DMS114 treated with DMSO at 0.1 percent for 48 hours (cell line): ENCODE measurements around the gene IHH.
A peak's percentile ranks its signal among the peaks of the same experiment; 100 is the strongest.

Experiments
- DNase-seq: peaks from one replicate; lab custom pipeline; 2025; ENCODE audit not compliant: unreplicated experiment; lab: John Stamatoyannopoulos, UW

Gene IHH

DNA sequence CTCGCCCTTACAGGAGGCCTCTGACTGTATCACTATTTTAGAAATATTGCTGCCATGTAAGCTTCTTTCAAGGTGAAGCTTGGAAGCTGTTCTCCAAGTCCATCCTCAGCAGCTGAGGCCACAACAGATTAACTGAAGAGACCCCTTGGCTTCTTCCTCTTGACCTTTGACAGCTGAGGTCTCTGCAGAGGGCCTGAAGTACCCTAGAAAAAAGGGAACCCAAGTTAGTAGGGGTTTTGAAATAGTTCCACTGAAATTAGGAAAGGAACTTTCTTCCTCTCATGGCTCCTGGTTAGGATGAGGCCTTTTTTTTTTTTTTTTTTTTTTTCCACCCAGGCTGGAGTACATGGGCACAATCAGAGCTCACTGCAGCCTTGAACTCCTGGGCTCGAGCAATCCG is 15.5 kb upstream of the IHH start:
- no peak for DNase-seq

GRCh38 chr2:219073413-219074129 is 12.8 kb upstream of the IHH start:
- DNase-seq: peak; percentile 7

DNA sequence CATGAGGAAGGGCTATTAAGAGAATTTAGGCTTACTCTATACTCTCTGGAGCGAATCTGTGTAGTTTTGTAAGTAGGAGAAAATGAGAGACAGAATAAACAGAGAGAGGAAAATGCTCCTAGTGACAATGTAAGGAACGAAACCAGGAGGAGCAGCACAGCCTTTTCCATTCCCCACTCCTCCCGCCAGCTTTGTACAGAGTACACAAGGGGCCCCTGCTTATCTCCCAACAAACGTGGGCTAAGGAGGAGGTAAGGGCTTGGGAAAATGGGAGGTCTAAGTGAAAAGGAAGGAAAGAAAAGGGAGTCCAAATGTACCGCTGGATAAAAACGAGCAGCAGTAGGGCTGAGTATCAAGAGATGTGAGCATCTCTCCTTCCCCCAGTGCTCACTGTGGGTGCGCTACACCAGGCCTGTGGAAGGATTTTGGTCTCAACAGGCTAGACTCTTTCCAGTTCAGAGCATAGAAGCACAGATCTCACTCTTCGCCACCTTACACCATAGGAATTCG is 12.1 kb upstream of the IHH start:
- no peak for DNase-seq

- DNase-seq: no peak
Measured at GRCh38 chr2:219071131-219071816, 10.6 kb upstream of the IHH start.

- DNase-seq: no peak
Measured at GRCh38 chr2:219065484-219065883, 4.8 kb upstream of the IHH start.

- no peak for DNase-seq
Measured at GRCh38 chr2:219062081-219062480, 1.4 kb upstream of the IHH start.

DNA sequence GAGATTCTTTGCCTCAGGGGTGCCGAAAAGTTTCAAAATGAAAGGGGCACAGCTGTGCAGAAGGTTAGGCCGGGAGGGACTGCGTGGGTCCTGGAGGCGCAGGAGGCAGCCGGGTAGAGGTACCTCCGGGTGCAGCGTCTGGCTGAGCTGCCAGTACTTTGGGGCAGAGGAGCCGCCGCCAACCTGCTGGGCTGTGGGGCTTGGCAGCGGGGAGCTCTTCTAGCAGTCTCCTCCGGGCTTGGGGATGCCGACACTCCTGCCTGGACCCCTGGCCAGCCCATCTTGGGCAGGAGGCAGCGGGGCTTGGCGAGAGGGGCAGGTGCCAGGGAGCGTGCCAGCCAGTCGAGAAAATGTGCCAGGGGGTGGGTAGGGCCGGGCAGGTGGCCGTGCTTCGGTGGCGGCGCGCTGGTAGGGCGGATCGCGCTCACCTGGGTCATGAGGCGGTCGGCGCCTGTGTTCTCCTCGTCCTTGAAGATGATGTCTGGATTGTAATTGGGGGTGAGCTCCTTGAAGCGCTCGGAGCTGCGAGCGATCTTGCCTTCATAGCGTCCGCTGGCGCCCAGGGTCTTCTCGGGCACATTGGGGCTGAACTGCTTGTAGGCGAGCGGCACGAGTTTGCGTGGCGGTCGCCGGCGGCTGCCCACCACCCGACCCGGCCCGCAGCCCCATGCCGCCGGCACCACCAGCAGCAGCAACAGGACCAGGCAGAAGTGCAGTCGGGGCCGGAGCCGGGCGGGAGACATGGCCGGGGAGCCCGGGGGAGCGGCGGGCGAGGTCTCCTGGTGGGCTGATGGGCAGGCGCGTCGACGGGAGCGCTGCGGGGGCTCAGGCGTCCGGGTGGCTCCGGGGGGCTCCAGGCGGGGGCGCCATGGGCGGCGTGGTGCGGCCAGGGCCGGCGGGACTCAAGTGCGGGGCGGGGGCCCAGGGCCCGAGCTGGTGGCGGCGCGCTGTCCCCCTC is 717 bp downstream of the IHH start:
- DNase-seq: no peak

GRCh38 chr2:219059375-219059724 is 1.4 kb downstream of the IHH start:
- no peak for DNase-seq

- DNase-seq: no peak
Measured at GRCh38 chr2:219058541-219059374, 2.0 kb downstream of the IHH start.

- no peak for DNase-seq
Measured at GRCh38 chr2:219057709-219058540, 2.8 kb downstream of the IHH start.

GRCh38 chr2:219056896-219057708 is 3.6 kb downstream of the IHH start:
- no peak for DNase-seq

DNA sequence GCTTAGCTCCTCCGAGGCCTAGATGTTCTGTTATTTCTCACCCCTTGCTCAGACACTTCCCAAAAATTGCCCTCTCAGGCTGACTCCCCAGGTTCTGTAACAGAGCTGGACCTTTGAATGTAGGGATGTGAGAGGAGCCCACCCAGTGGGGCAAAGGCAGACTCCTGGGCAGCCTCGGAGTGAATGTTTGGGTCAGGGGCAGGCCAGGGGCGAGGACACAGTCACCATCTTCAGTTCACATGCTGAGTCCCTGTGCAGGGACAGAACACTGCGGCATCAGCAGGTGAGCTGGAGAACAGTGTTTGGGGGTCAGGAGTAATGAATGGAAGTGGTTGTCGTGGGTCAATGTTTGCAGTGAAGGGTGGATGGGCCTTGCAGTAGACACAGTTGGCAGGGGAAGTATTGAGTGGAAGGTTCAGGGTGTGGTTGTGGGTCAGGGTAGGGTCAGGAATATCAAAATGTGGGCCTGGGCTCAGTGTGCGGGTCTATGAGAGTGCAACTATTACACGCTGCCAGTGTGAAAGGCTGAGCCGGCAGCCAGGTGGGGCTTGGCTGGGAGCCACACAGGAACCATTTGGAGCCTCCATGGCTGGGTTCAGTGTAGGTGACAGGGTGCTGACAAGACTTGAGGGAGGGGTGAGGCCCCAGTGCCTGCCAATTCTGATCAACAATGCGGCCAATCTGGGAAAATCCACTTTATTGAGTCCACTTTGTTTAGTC is 4.4 kb downstream of the IHH start:
- DNase-seq: no peak

DNA sequence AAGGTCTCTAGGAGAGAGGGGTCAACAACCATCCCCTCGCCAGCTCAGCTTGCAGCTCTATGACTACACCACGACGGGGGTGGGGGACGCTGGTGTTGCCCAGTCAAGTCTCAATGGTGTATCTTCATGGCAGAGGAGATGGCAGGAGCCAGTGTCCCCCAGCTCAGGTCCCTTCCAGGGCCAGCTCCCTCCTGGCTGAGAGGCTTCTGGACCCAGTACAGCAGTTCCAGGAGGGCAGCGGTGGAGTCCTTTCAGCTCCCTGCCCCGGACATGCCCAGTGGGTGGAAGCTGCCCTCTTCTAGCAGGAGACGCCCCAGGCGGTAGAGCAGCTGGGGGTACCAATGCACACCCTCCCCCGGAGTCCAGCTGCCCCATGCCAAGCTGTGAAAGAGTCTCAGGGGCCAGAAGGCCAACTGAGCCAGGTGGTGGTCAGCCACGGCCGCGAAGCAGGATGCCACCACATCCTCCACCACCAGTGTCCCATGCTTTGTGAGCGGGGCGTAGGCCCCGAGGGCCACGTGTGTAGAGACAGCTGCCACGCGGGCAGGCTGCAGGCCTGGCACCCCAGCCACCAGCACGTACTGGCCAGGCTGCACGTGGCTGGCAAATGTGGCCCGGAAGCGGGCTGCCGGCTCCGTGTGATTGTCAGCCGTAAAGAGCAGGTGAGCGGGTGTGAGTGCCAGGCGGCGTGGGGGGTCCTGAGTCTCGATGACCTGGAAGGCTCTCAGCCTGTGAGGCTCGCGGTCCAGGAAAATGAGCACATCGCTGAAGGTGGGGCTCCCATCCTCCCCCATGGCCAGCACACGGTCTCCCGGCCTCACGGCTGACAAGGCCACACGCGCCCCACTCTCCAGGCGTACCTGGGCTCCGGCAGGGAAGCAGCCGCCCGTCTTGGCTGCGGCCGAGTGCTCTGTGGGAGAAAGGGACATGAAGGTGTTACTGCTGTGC is 5.5 kb downstream of the IHH start:
- no peak for DNase-seq

GRCh38 chr2:219049282-219049681 is 11.4 kb downstream of the IHH start:
- no peak for DNase-seq

- DNase-seq: no peak
Measured at GRCh38 chr2:219045937-219046550, 14.7 kb downstream of the IHH start.

GRCh38 chr2:219042750-219043149 is 18.0 kb downstream of the IHH start:
- DNase-seq: no peak

GRCh38 chr2:219042157-219042556 is 18.6 kb downstream of the IHH start:
- DNase-seq: no peak
